ENCODE measurements around the gene PKHD1. TPM values are rescaled to one million over a fixed set of nuclear protein-coding genes. Genes with fewer than 3 reads are reported as not detected.

PKHD1 gene
- total RNA-seq, 1 experiment from 2014 or later, result 0.09 TPM

DNA sequence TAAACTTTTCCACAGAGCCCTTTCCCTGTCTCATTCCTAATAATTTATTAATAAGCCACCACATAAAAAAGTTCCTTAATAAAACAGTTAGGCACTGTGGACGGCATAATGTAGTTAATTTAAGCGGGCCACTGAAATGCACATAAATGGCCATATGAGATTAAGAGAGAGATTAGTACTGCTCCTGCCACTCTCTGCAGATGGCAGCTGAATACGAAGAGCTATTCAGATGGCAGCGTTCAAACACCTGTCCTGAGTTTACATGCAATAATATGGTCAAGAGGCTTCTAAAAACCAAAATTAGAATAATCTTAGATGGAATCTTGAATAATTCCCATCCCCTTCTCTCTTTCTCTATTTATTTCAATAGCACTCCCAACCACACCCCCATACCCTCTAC, 461.8 kb downstream of the PKHD1 start:
- no peak overlapping the region for H2BK20ac ChIP-seq (ENCODE audit: low read depth, low read length, poor library complexity, severe bottlenecking)
- no peaks in the 10 kb centered on the region for H3K9me3 ChIP-seq (ENCODE audit: control insufficient read depth, low read depth, low read length)
- H3K4me3 Mint-ChIP-seq, result no peak overlapping the region
- no peak overlapping the region for H2BK12ac ChIP-seq (ENCODE audit: insufficient read length, low read depth, low read length)
- no peak overlapping the region for H3K27ac Mint-ChIP-seq
- H3K4me1 ChIP-seq (ENCODE audit: insufficient read depth, low read length), result no peaks in the 10 kb centered on the region
- no peak overlapping the region for H2AFZ ChIP-seq (ENCODE audit: low read length)
- no peak overlapping the region for H2BK5ac ChIP-seq (ENCODE audit: insufficient read length, low read length)
- H3K14ac ChIP-seq (ENCODE audit: insufficient read depth, low read length), result no peak overlapping the region
- H3K27me3 Mint-ChIP-seq (ENCODE audit: low read depth), result no peaks in the 10 kb centered on the region
- H3K9ac ChIP-seq (ENCODE audit: extremely low read depth, insufficient read length, low read length), result no peak overlapping the region
- no peak overlapping the region for H4K8ac ChIP-seq (replicated peaks; ENCODE audit: insufficient read length, low read depth, low read length)
- DNase-seq, result no peak
- no peak overlapping the region for H2AK5ac ChIP-seq (ENCODE audit: insufficient read length, low read length)
- no peak overlapping the region for H3K56ac ChIP-seq (ENCODE audit: insufficient read length, low read depth, low read length)
- H3K4me2 ChIP-seq (ENCODE audit: insufficient read depth, insufficient read length, low read length), result no peak overlapping the region
- H4K91ac ChIP-seq (ENCODE audit: insufficient read length, low read depth, low read length), result no peak overlapping the region
- H3K18ac ChIP-seq (ENCODE audit: insufficient read length, low read depth, low read length), result no peak overlapping the region
- no peak overlapping the region for H3K27ac ChIP-seq (ENCODE audit: insufficient read length, low read depth, low read length)
- H3K4me1 Mint-ChIP-seq, result no peaks in the 10 kb centered on the region
- H3T11ph ChIP-seq (ENCODE audit: low read length), result no peak overlapping the region
- TF ChIP-seq, protein P1, sequence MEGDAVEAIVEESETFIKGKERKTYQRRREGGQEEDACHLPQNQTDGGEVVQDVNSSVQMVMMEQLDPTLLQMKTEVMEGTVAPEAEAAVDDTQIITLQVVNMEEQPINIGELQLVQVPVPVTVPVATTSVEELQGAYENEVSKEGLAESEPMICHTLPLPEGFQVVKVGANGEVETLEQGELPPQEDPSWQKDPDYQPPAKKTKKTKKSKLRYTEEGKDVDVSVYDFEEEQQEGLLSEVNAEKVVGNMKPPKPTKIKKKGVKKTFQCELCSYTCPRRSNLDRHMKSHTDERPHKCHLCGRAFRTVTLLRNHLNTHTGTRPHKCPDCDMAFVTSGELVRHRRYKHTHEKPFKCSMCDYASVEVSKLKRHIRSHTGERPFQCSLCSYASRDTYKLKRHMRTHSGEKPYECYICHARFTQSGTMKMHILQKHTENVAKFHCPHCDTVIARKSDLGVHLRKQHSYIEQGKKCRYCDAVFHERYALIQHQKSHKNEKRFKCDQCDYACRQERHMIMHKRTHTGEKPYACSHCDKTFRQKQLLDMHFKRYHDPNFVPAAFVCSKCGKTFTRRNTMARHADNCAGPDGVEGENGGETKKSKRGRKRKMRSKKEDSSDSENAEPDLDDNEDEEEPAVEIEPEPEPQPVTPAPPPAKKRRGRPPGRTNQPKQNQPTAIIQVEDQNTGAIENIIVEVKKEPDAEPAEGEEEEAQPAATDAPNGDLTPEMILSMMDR (conservative IDR thresholded peaks at IDR 0.05), result no peak
- no peaks in the 10 kb centered on the region; a peak in 1 of 7 replicates for H3K36me3 Mint-ChIP-seq (ENCODE audit: insufficient read depth in 1 of 3, low read depth in 3 of 3)
- no peak overlapping the region for H3K4ac ChIP-seq (ENCODE audit: low read depth, low read length)
- H3K23ac ChIP-seq (ENCODE audit: insufficient read length, low read depth, low read length), result no peak overlapping the region
- no peaks in the 10 kb centered on the region for H3K27me3 ChIP-seq (ENCODE audit: insufficient read depth, low read length)
- H3K9me3 Mint-ChIP-seq, result peaks cover 8 to 9% of the 10 kb centered on the region in 2 experiments; a peak in 3 of 5 replicates
- no peaks in the 10 kb centered on the region for H3K79me1 ChIP-seq (ENCODE audit: insufficient read depth, low read depth, low read length, poor library complexity, severe bottlenecking)
- no CpG with 5 or more reads among the region's 4 CpGs for WGBS (ENCODE audit: extremely low coverage, insufficient read length, low lambda C conversion rate)
- H2BK15ac ChIP-seq (ENCODE audit: low read depth, low read length), result no peak overlapping the region
- no peaks in the 10 kb centered on the region for H3K79me2 ChIP-seq (ENCODE audit: insufficient read depth, low read length)
- no peak overlapping the region for H2BK120ac ChIP-seq (ENCODE audit: low read depth, low read length, poor library complexity, severe bottlenecking)
- H4K5ac ChIP-seq (ENCODE audit: insufficient read length, low read depth, low read length), result no peak overlapping the region
- no peaks in the 10 kb centered on the region for H4K20me1 ChIP-seq (ENCODE audit: control insufficient read depth, insufficient read depth, insufficient read length)
- no peaks in the 10 kb centered on the region for H3K23me2 ChIP-seq (ENCODE audit: insufficient read length, low read depth, low read length, poor library complexity, severe bottlenecking)
